GM12878 (cell line): ENCODE measurements around the gene GALNT16.

Experiments
- BCL3 ChIP-seq: IDR thresholded peaks from 2 replicates; pipeline ENCODE4 v1.6.1; 2011; ENCODE audit warnings: borderline replicate concordance, low read depth, mild to moderate bottlenecking, moderate library complexity, low read length; ENCODE audit not compliant: insufficient read depth, poor library complexity, severe bottlenecking
- CTCF ChIP-seq, 3 experiments: IDR thresholded peaks in 2 of 3; conservative IDR thresholded peaks in 1 of 3; 2 replicates each; pipeline ENCODE4 v1.5.1; 2011; ENCODE audit warnings: low read depth in 3 of 3, low read length in 3 of 3, mild to moderate bottlenecking in 3 of 3, control low read depth in 2 of 3, moderate library complexity in 2 of 3, inconsistent platforms in 1 of 3, mixed read lengths in 1 of 3; ENCODE audit not compliant: control insufficient read depth in 2 of 3, insufficient read depth in 1 of 3; ENCODE audit errors: extremely low read depth in 1 of 3
- IRF3 ChIP-seq: fragments of 450-650 bp; IDR thresholded peaks from 2 replicates; pipeline ENCODE4 v1.6.1; 2014; ENCODE audit warnings: mild to moderate bottlenecking
- MEF2A ChIP-seq: IDR thresholded peaks from 2 replicates; pipeline ENCODE4 v1.6.1; 2011; ENCODE audit warnings: low read depth, mild to moderate bottlenecking, low read length, moderate library complexity; ENCODE audit not compliant: insufficient read depth
- NFYB ChIP-seq: IDR thresholded peaks from 2 replicates; pipeline ENCODE4 v1.6.1; 2011; ENCODE audit warnings: low read depth, mild to moderate bottlenecking, low read length, improper control_type of control experiment, moderate library complexity; ENCODE audit not compliant: insufficient read depth
- POLR2A ChIP-seq: IDR thresholded peaks from 2 replicates; pipeline ENCODE4 v1.6.1; 2011; ENCODE audit warnings: low read depth, mild to moderate bottlenecking, low read length
- POLR2AphosphoS5 ChIP-seq: IDR thresholded peaks from 2 replicates; pipeline ENCODE4 v1.6.1; 2011; ENCODE audit warnings: mild to moderate bottlenecking, low read length, inconsistent platforms
- PRDM15 ChIP-seq: fragments of 450-650 bp; formaldehyde crosslinking; IDR thresholded peaks from 2 replicates; pipeline ENCODE4 v1.4.0; 2020; ENCODE audit warnings: mild to moderate bottlenecking, moderate library complexity
- RAD51 ChIP-seq: fragments of 450-650 bp; IDR thresholded peaks from 2 replicates; pipeline ENCODE4 v1.6.1; 2016; ENCODE audit warnings: moderate library complexity, mild to moderate bottlenecking, inconsistent platforms
- SP1 ChIP-seq: IDR thresholded peaks from one replicate; pipeline ENCODE4 v1.6.1; 2011; ENCODE audit warnings: low read depth, low read length
- TAF1 ChIP-seq: IDR thresholded peaks from 2 replicates; pipeline ENCODE4 v1.6.1; 2011; ENCODE audit warnings: mild to moderate bottlenecking, low read depth, low read length, borderline replicate concordance
- ZBTB33 ChIP-seq: fragments of 450-650 bp; IDR thresholded peaks from 2 replicates; pipeline ENCODE4 v1.6.1; 2017; ENCODE audit warnings: mild to moderate bottlenecking

- TF ChIP-seq CTCF (IDR thresholded peaks at IDR 0.05 in 2 of 3, conservative IDR thresholded peaks at IDR 0.05 in 1 of 3; ENCODE audit: control insufficient read depth in 2 of 3, extremely low read depth in 1 of 3, insufficient read depth in 1 of 3, low read depth in 3 of 3, low read length in 3 of 3): peak in 2 of 3 experiments; percentile 20 to 43; a peak in 2 of 6 replicates
- no peak for TF ChIP-seq NFYB
- TF ChIP-seq IRF3: no peak
- no peak for TF ChIP-seq PRDM15 (CRISPR knock-in tag)
- TF ChIP-seq POLR2A: no peak
- TF ChIP-seq RAD51: no peak
- no peak for TF ChIP-seq SP1
- TF ChIP-seq POLR2AphosphoS5: no peak
- no peak for TF ChIP-seq MEF2A
- no peak for TF ChIP-seq ZBTB33
- TF ChIP-seq TAF1: no peak
- TF ChIP-seq BCL3: no peak
Measured at GRCh38 chr14:69325646-69326265, 65.8 kb downstream of the GALNT16 start.
